Karpas-422 (cell line): ENCODE measurements around the gene ZNF217. TPM values are rescaled to one million over a fixed set of nuclear protein-coding genes. Genes with fewer than 3 reads are reported as not detected.
"Not testable (repeated sequence)": the region's sequence is repeated elsewhere in the genome, so short reads cannot be mapped to it uniquely, and the experiment has no call there.

ENCODE experiments used
- DNase-seq: peaks from one replicate; pipeline ENCODE4 v3.0.0-alpha.2; 2015
- H2AFZ ChIP-seq: fragments of 200-600 bp; sonication (generic); 2 replicates; pipeline ENCODE4 v1.6.1; 2014; ENCODE audit warnings: antibody characterized with exemption, low read length, mixed read lengths
- H3K27ac ChIP-seq: fragments of 200-600 bp; sonication (generic); 2 replicates; pipeline ENCODE4 v1.5.1; 2014; ENCODE audit warnings: mild to moderate bottlenecking, low read length, moderate library complexity
- H3K27me3 ChIP-seq: fragments of 200-600 bp; sonication (generic); 2 replicates; pipeline ENCODE4 v1.6.1; 2014; ENCODE audit warnings: low read length, mixed read lengths
- H3K36me3 ChIP-seq: fragments of 200-600 bp; sonication (generic); 2 replicates; pipeline ENCODE4 v1.6.1; 2014; ENCODE audit warnings: low read length, mixed read lengths; ENCODE audit not compliant: insufficient read depth
- H3K4me1 ChIP-seq: fragments of 200-600 bp; sonication (generic); 2 replicates; pipeline ENCODE4 v1.6.1; 2014; ENCODE audit warnings: mild to moderate bottlenecking, low read length, mixed read lengths
- H3K4me2 ChIP-seq: fragments of 200-600 bp; sonication (generic); 2 replicates; pipeline ENCODE4 v1.6.1; 2014; ENCODE audit warnings: low read length, low read depth, mild to moderate bottlenecking; ENCODE audit not compliant: poor library complexity, severe bottlenecking
- H3K4me3 ChIP-seq: fragments of 200-600 bp; sonication (generic); 2 replicates; pipeline ENCODE4 v1.5.1; 2014; ENCODE audit warnings: mild to moderate bottlenecking, antibody characterized with exemption, low read length, mixed read lengths
- H3K79me2 ChIP-seq: fragments of 200-600 bp; sonication (generic); 2 replicates; pipeline ENCODE4 v1.6.1; 2014; ENCODE audit warnings: mild to moderate bottlenecking, low read length, mixed read lengths
- H3K9ac ChIP-seq: fragments of 200-600 bp; sonication (generic); 2 replicates; pipeline ENCODE4 v1.6.0; 2014; ENCODE audit warnings: low read length
- H3K9me2 ChIP-seq: fragments of 200-600 bp; sonication (generic), shearing (Covaris generic); replicated peaks from 2 replicates; pipeline ENCODE4 v1.6.0; 2014; ENCODE audit warnings: mild to moderate bottlenecking, low read length, moderate library complexity; ENCODE audit not compliant: insufficient read depth
- H3K9me3 ChIP-seq: fragments of 300-700, 200-600 bp; sonication (generic); 2 replicates; pipeline ENCODE4 v1.6.1; 2014; ENCODE audit warnings: low read length, mixed read lengths
- H4K20me1 ChIP-seq: fragments of 200-600 bp; sonication (generic); 2 replicates; pipeline ENCODE4 v1.6.1; 2014; ENCODE audit warnings: mild to moderate bottlenecking, antibody characterized with exemption, low read length, low read depth; ENCODE audit not compliant: insufficient read depth
- total RNA-seq: library from RNA; depleted of rRNA; stranded (reverse); fragments of >200 nt; shearing (Covaris generic); gene quantifications from 2 replicates; pipeline ENCODE4 v1.2.3, GENCODE V29; 2014; ENCODE audit warnings: low replicate concordance

The ZNF217 gene
- total RNA-seq, 1 experiment from 2014 or later, result 2.2 TPM

DNA sequence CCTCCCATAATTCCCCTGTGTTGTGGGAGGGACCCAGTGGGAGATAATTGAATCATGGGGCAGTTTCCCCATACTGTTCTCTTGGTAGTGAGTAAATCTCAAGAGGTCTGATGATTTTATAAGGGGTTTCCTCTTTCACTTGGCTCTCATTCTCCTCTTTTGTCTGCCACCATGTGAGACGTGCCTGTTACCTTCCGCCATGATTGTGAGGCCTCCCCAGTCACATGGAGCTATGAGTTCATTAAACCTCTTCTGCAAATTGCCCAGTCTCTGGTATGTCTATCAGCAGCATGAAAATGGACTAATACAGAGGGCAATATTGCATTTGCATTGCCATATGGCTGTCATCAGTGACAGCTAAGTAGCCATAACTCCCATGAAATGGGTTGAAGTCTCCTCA lies 63.2 kb downstream of the ZNF217 start:
- H3K4me3 ChIP-seq, result no peak overlapping the region
- H3K4me2 ChIP-seq, result no peak overlapping the region
- H3K9me3 ChIP-seq, result peaks cover 4% of the 10 kb centered on the region; the same call in 1 of the 2 replicates
- H3K36me3 ChIP-seq, result no peaks in the 10 kb centered on the region
- no peak for DNase-seq
- no peak overlapping the region for H2AFZ ChIP-seq
- H4K20me1 ChIP-seq, result no peaks in the 10 kb centered on the region
- H3K27me3 ChIP-seq, result no peaks in the 10 kb centered on the region
- H3K27ac ChIP-seq, result no peak overlapping the region
- no peaks in the 10 kb centered on the region for H3K79me2 ChIP-seq
- H3K9ac ChIP-seq, result no peak overlapping the region
- H3K4me1 ChIP-seq, result no peaks in the 10 kb centered on the region; the same call in 1 of the 2 replicates
- H3K9me2 ChIP-seq, result no peaks in the 10 kb centered on the region

DNA sequence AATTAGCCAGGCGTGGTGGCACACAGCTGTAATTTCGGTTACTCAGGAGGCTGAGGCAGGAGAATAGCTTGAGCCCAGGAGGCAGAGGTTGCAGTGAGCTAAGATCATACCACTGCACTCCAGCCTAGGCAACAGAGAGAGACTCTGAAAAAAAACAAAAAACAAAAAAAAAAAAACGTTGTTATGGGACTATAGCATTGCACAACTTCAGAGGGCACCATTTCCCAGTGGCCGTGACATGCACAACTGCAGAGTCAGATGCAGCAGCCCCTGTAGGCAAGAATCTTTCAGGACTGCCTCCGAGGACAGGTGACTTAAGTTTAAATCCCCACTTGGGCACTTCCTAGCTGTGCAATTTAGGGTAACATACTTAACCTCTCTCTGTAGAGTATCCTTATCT lies 64.0 kb downstream of the ZNF217 start:
- Histone ChIP-seq H3K27me3 (no peaks in the 10 kb centered on the region), H4K20me1 (no peaks in the 10 kb centered on the region), H3K9me2 (no peaks in the 10 kb centered on the region), H3K79me2 (no peaks in the 10 kb centered on the region), H3K9me3 (peaks cover 4% of the 10 kb centered on the region; the same call in 1 of the 2 replicates), H3K4me1 (no peaks in the 10 kb centered on the region; the same call in 1 of the 2 replicates), H3K27ac (no peak overlapping the region), H3K36me3 (no peaks in the 10 kb centered on the region), H3K9ac (no peak overlapping the region), H3K4me3 (no peak overlapping the region), H3K4me2 (no peak overlapping the region), H2AFZ (no peak overlapping the region)
- DNase-seq, result no peak

DNA sequence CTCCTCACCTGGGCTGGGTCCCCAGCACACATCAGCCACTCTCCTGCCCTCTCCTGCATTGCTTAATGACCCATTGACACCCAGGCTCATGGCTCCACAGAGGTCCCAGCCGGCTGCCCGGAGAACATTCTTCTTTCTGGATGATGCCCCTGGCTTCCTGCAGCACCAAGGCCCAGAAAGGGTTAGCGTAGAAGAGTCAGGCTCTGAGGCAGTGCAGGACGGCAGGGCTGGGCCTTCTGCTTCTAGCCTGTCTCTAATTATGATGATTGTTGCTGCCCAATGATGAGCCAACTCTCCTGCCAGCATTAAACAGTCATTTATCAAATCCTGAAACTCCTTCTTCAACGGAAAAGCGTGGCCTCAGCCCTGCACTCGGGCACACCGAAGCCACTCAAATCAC lies 66.4 kb downstream of the ZNF217 start:
- Histone ChIP-seq H2AFZ (no peak overlapping the region), H3K27me3 (no peaks in the 10 kb centered on the region), H3K9me3 (peaks cover 4% of the 10 kb centered on the region; the same call in 1 of the 2 replicates), H3K4me3 (no peak overlapping the region), H3K79me2 (no peaks in the 10 kb centered on the region), H3K9me2 (no peaks in the 10 kb centered on the region), H4K20me1 (no peaks in the 10 kb centered on the region), H3K36me3 (no peaks in the 10 kb centered on the region), H3K4me1 (no peaks in the 10 kb centered on the region), H3K27ac (no peak overlapping the region), H3K9ac (no peak overlapping the region), H3K4me2 (no peak overlapping the region)
- DNase-seq, result no peak

DNA sequence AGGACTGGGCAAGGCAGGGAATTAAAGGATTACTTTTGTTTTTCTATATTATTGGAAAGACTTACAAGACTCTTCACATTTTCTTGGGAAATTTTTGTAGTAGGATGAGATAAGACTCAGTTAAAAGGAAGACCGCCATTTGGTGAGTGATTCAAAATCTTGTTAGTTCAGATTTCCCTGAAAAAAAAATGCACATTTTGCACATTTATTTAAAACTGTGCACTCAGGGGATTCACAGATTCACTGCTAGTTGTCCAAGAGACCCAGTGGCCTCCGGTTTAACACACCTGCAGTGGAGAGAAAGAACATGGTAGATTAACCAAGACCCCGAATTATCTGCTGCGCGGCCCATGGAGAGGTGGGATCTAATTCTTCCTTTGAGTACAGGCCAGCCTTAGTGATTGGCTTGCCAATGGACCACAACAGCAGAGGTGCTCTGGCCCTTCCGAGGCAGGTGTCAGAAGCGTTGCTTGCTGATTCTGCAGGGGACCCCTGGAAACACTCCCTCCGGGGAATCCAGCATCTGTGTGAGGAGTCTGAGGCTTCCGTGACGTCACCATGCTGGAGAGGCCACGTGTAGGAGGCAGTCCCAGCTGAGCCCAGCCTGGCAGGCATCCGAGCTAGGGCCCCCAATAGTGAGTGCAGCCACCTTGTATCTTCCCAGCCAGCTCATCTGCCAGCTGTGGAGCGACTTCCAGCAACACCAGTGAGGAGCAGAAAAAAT lies 68.9 kb downstream of the ZNF217 start:
- Histone ChIP-seq H3K9me3 (peaks cover 4% of the 10 kb centered on the region; the same call in 1 of the 2 replicates), H3K4me1 (no peaks in the 10 kb centered on the region), H3K79me2 (no peaks in the 10 kb centered on the region), H2AFZ (no peak overlapping the region), H3K36me3 (no peaks in the 10 kb centered on the region), H3K4me2 (no peak overlapping the region), H3K27me3 (no peaks in the 10 kb centered on the region), H3K4me3 (no peak overlapping the region), H3K9ac (no peak overlapping the region), H3K9me2 (no peaks in the 10 kb centered on the region), H3K27ac (no peak overlapping the region), H4K20me1 (no peaks in the 10 kb centered on the region)
- no peak for DNase-seq

DNA sequence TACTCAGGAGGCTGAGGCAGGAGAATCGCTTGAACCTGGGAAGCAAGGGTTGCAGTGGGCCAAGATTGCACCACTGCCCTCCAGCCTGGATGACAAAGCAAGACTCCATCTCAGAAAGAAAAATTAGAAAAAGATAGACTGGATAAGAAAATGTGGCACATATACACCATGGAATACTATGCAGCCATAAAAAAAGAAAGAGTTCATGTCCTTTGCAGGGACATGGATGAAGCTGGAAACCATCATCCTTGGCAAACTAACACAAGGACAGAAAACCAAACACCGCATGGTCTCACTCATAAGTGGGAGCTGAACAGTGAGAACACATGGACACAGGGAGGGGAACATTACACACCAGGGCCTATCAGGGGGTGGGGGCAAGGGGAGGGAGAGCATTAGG lies 70.0 kb downstream of the ZNF217 start:
- H3K9ac ChIP-seq, DNase-seq, H3K36me3 ChIP-seq, H3K27ac ChIP-seq, H4K20me1 ChIP-seq, H3K4me1 ChIP-seq, H3K79me2 ChIP-seq, H3K9me2 ChIP-seq, H3K9me3 ChIP-seq, H3K4me2 ChIP-seq, H3K27me3 ChIP-seq, H3K4me3 ChIP-seq, H2AFZ ChIP-seq: not testable (repeated sequence)

DNA sequence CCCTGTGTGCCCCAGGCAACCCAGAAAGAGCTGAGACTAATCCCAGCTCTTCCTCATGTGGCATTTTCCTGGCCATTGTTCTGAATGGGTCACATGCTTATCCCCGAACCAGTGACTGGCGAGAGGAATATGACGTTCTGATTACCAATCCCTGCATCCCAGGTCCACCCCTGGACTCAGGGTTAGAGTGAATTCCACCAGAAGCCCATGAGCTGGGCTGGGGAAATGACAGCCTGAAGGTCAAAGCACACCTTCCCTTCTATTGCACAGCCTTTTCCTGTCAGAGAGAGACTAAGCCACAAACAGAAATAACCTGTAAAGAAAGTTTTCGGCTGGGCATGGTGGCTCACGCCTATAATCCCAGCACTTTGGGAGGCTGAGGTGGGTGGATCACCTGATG lies 70.9 kb downstream of the ZNF217 start:
- Histone ChIP-seq H3K27me3 (no peaks in the 10 kb centered on the region), H3K4me2 (no peak overlapping the region), H3K9me3 (peaks cover 2% of the 10 kb centered on the region; the same call in 1 of the 2 replicates), H3K9me2 (no peaks in the 10 kb centered on the region), H3K4me1 (no peaks in the 10 kb centered on the region), H3K36me3 (no peaks in the 10 kb centered on the region), H3K9ac (no peak overlapping the region), H4K20me1 (no peaks in the 10 kb centered on the region), H3K27ac (no peak overlapping the region), H3K4me3 (no peak overlapping the region), H3K79me2 (no peaks in the 10 kb centered on the region), H2AFZ (no peak overlapping the region)
- DNase-seq, result no peak

DNA sequence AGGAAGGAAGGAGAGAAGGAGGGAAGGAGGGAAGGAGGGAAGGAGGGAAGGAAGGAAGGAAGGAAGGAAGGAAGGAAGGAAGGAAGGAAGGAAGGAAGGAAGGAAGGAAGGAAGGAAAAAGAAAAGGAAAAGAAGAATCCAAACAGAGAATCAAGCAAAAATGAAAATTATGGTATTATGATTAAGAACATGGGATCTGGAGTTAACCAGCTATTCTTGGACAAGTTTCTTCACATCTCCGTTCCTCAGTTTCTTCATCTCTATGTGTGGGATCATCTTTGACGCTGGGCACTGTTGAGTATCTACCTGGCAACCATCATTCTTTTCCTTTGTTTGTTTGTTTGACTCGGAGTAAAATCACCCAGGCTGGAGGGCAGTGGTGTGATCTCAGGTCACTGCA lies 71.6 kb downstream of the ZNF217 start:
- Histone ChIP-seq H3K36me3 (no peaks in the 10 kb centered on the region), H3K9ac (no peak overlapping the region), H3K79me2 (no peaks in the 10 kb centered on the region), H3K27ac (no peak overlapping the region), H3K9me3 (peaks cover 2% of the 10 kb centered on the region; the same call in 1 of the 2 replicates), H4K20me1 (no peaks in the 10 kb centered on the region), H3K4me1 (no peaks in the 10 kb centered on the region), H3K4me2 (no peak overlapping the region), H2AFZ (no peak overlapping the region), H3K4me3 (no peak overlapping the region), H3K27me3 (no peaks in the 10 kb centered on the region), H3K9me2 (no peaks in the 10 kb centered on the region)
- no peak for DNase-seq

DNA sequence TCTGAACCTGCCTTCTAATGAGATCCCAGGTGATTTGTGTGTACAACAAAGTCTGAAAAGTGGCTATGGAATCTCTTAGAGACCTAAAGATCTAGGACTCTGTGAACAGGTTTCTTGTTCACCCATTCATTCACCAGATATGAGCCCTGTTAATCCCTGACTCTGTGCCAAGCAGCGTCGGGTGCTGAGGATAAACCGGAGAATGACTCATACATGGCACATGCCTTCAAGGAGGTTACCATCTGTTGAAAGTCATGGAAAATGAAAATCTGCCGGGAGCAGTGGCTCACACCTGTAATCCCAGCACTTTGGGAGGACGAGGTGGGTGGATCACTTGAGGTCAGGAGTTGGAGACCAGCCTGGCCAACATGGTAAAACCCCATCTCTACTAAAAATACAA lies 72.2 kb downstream of the ZNF217 start:
- not testable (repeated sequence) for H2AFZ ChIP-seq, H3K9ac ChIP-seq, H3K36me3 ChIP-seq, H3K9me2 ChIP-seq, H3K4me1 ChIP-seq, H3K27me3 ChIP-seq, H3K27ac ChIP-seq, DNase-seq, H3K4me3 ChIP-seq, H3K79me2 ChIP-seq, H3K9me3 ChIP-seq, H4K20me1 ChIP-seq, H3K4me2 ChIP-seq
